Limb (tissue), 2 donors: Measurements from ENCODE around the gene EXOC2.
"Not testable (repeated sequence)": the region's sequence is repeated elsewhere in the genome, so short reads cannot be mapped to it uniquely, and the experiment has no call there.

ENCODE experiments used
- DNase-seq, 2 donors: peaks; one replicate each; pipeline ENCODE4 v3.0.0-alpha.2; 2016; ENCODE audit errors: extremely low spot score in 2 of 2

Gene EXOC2

GRCh38 chr6:633611-634010 is 59.3 kb downstream of the EXOC2 start:
- DNase-seq = no peak

GRCh38 chr6:628766-629165 is 64.2 kb downstream of the EXOC2 start:
- DNase-seq = no peak

GRCh38 chr6:626236-626635 is 66.7 kb downstream of the EXOC2 start:
- peak; percentile 42 to 47 for DNase-seq

- peak; percentile 4 to 33 for DNase-seq
These were observed 68.0 kb downstream of the EXOC2 start for GRCh38 chr6:624979-625378.

GRCh38 chr6:622462-622861 is 70.5 kb downstream of the EXOC2 start:
- no peak for DNase-seq

- no peak for DNase-seq
These were observed 71.0 kb downstream of the EXOC2 start for GRCh38 chr6:621931-622330.

GRCh38 chr6:620950-621349 is 72.0 kb downstream of the EXOC2 start:
- no peak for DNase-seq

- no peak for DNase-seq
These were observed 72.8 kb downstream of the EXOC2 start for GRCh38 chr6:620166-620565.

- no peak for DNase-seq
These were observed 75.4 kb downstream of the EXOC2 start for GRCh38 chr6:617456-618100.

- DNase-seq = no peak
These were observed 79.0 kb downstream of the EXOC2 start for GRCh38 chr6:613981-614380.

- no peak for DNase-seq
These were observed 81.0 kb downstream of the EXOC2 start for GRCh38 chr6:611928-612327.

- DNase-seq = no peak
These were observed 82.1 kb downstream of the EXOC2 start for GRCh38 chr6:610882-611281.

GRCh38 chr6:609905-610304 is 83.0 kb downstream of the EXOC2 start:
- no peak for DNase-seq

GRCh38 chr6:606829-607379 is 86.0 kb downstream of the EXOC2 start:
- DNase-seq = no peak

GRCh38 chr6:605895-606294 is 87.0 kb downstream of the EXOC2 start:
- not testable (repeated sequence) for DNase-seq

- DNase-seq = no peak
These were observed 88.4 kb downstream of the EXOC2 start for GRCh38 chr6:604579-604978.

GRCh38 chr6:603265-603664 is 89.7 kb downstream of the EXOC2 start:
- DNase-seq = no peak

- DNase-seq = no peak
These were observed 93.1 kb downstream of the EXOC2 start for GRCh38 chr6:599576-600448.

- no peak for DNase-seq
These were observed 99.1 kb downstream of the EXOC2 start for GRCh38 chr6:593907-594212.

- DNase-seq = peak; percentile 51 to 80
These were observed 99.6 kb downstream of the EXOC2 start for GRCh38 chr6:593139-593906.

- no peak for DNase-seq
These were observed 103.8 kb downstream of the EXOC2 start for GRCh38 chr6:589090-589489.

- DNase-seq = no peak
These were observed 106.4 kb downstream of the EXOC2 start for GRCh38 chr6:586553-586952.
